Osteocyte (in vitro differentiated cells): Measurements from ENCODE around the gene HIBADH. TPM values are rescaled to one million over a fixed set of nuclear protein-coding genes. Genes with fewer than 3 reads are reported as not detected.

Source experiments
- DNase-seq: peaks from one replicate; pipeline ENCODE4 v3.0.0; 2021; ENCODE audit warnings: mixed read lengths; ENCODE audit not compliant: unreplicated experiment; ENCODE audit errors: extremely low spot score
- H3K27ac Mint-ChIP-seq: one replicate; pipeline ENCODE4 v1.8.0; 2021; ENCODE audit warnings: mild to moderate bottlenecking, mixed read lengths; ENCODE audit not compliant: unreplicated experiment
- H3K27me3 Mint-ChIP-seq: one replicate; pipeline ENCODE4 v1.8.0; 2021; ENCODE audit warnings: mixed read lengths; ENCODE audit not compliant: unreplicated experiment
- H3K36me3 Mint-ChIP-seq: one replicate; pipeline ENCODE4 v1.8.0; 2021; ENCODE audit warnings: mixed read lengths; ENCODE audit not compliant: unreplicated experiment
- H3K4me1 Mint-ChIP-seq: one replicate; pipeline ENCODE4 v1.8.0; 2021; ENCODE audit warnings: mixed read lengths; ENCODE audit not compliant: unreplicated experiment
- H3K4me3 Mint-ChIP-seq: one replicate; pipeline ENCODE4 v1.8.0; 2021; ENCODE audit warnings: mild to moderate bottlenecking, moderate library complexity, mixed read lengths; ENCODE audit not compliant: unreplicated experiment
- H3K9me3 Mint-ChIP-seq: one replicate; pipeline ENCODE4 v1.8.0; 2021; ENCODE audit warnings: mixed read lengths; ENCODE audit not compliant: unreplicated experiment
- total RNA-seq: library from RNA; stranded (reverse); gene quantifications from 2 replicates; pipeline ENCODE4 v1.2.1, GENCODE V29; 2021
- TF ChIP-seq, protein P1 (sequence below): fragments of 200-600 bp; sonication (generic); IDR thresholded peaks from 2 replicates; pipeline ENCODE4 v1.5.0; 2021; ENCODE audit warnings: antibody characterized with exemption, mild to moderate bottlenecking, moderate library complexity

The HIBADH gene
- total RNA-seq, 1 donor from 2014 or later = 31.9 TPM

DNA sequence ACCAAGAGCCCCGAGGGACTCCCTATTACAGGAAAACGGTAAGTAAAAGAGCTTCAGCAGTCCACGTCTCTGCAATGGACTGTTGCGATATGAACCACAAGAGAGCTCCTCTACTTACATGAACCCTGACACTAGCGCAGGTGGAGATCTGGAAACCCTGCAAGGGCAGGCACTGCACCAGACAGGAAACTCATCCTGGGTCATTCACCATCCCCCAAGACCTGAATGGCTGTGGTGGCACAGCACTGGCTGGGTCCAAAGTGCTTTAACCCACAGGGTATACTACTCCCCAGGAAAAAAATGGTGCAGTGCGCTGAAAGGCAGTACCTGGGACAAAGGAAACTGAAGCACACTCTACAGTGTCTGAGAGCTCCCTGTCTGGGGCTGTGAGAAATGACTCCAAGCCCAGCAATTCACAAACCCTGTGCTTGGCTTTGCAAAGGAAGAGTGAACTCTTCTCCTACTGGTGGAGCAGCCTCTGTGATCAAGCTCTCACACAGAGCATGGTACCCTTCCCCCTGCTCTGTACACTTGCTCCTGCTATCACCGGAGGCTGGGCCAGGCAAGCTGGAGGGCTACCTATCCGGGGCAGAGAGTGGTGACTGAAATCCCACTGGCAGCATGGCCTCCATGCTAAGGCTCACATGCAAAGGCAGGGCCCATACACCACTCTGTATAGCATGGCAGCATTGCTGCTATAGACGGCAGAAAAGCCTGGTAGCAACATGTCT, 44.9 kb downstream of the HIBADH start:
- TF ChIP-seq, protein P1, sequence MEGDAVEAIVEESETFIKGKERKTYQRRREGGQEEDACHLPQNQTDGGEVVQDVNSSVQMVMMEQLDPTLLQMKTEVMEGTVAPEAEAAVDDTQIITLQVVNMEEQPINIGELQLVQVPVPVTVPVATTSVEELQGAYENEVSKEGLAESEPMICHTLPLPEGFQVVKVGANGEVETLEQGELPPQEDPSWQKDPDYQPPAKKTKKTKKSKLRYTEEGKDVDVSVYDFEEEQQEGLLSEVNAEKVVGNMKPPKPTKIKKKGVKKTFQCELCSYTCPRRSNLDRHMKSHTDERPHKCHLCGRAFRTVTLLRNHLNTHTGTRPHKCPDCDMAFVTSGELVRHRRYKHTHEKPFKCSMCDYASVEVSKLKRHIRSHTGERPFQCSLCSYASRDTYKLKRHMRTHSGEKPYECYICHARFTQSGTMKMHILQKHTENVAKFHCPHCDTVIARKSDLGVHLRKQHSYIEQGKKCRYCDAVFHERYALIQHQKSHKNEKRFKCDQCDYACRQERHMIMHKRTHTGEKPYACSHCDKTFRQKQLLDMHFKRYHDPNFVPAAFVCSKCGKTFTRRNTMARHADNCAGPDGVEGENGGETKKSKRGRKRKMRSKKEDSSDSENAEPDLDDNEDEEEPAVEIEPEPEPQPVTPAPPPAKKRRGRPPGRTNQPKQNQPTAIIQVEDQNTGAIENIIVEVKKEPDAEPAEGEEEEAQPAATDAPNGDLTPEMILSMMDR = no peak
- Mint-ChIP-seq H3K4me1 (no peaks in the 10 kb centered on the region), H3K36me3 (peaks cover 50% of the 10 kb centered on the region), H3K27me3 (no peaks in the 10 kb centered on the region), H3K9me3 (peaks cover 42% of the 10 kb centered on the region), H3K4me3 (no peak overlapping the region), H3K27ac (no peak overlapping the region)
- DNase-seq = no peak

DNA sequence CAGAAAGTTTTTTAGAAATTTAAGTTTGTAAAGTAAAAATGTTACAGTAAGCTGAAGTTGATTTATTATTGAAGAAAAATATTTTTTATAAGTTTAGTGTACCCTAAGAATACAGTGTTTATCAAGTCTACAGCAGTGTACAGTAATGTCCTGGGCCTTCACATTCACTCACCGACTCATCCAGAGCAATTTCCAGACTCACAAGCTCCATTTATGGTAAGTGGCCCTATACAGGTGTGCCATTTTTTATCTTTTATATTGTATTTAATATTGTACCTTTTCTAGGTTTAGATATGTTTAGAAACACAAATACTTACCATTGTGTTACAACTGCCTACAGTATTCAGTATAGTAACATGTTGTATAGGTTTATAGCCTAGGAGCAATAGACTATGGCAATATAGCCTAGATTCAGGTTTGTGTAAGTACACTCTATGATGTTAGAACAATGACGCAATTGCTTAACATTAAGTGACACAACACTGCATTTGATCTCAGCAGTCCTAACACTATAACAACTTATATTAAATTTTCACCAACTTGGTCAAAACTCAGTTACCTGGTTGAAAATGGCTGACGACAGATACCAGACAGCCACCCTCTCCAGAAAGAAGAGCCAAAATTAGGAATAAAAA, 45.7 kb downstream of the HIBADH start:
- TF ChIP-seq, protein P1 = no peak
- H3K36me3 Mint-ChIP-seq = peaks cover 42% of the 10 kb centered on the region
- H3K4me1 Mint-ChIP-seq = no peaks in the 10 kb centered on the region
- H3K27ac Mint-ChIP-seq = no peak overlapping the region
- H3K27me3 Mint-ChIP-seq = no peaks in the 10 kb centered on the region
- no peak overlapping the region for H3K4me3 Mint-ChIP-seq
- H3K9me3 Mint-ChIP-seq = peaks cover 34% of the 10 kb centered on the region
- DNase-seq = no peak

DNA sequence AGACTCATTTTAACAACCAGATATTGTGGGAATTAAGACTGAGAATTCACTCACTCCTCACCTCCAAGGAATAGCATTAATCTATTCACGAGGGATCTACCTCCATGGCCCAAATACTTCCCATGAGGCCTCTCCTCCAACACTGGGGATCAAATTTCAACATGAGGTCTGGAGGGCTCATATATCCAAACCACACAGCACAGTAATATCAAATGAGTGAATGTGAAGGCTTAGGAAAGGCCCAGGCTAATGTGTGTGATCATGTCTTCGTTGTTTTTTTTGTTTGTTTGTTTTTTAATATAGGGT, 46.5 kb downstream of the HIBADH start:
- Mint-ChIP-seq H3K27me3 (no peaks in the 10 kb centered on the region), H3K9me3 (peaks cover 34% of the 10 kb centered on the region), H3K36me3 (peaks cover 38% of the 10 kb centered on the region), H3K4me1 (no peaks in the 10 kb centered on the region), H3K4me3 (no peak overlapping the region), H3K27ac (no peak overlapping the region)
- TF ChIP-seq, protein P1 = no peak
- no peak for DNase-seq

DNA sequence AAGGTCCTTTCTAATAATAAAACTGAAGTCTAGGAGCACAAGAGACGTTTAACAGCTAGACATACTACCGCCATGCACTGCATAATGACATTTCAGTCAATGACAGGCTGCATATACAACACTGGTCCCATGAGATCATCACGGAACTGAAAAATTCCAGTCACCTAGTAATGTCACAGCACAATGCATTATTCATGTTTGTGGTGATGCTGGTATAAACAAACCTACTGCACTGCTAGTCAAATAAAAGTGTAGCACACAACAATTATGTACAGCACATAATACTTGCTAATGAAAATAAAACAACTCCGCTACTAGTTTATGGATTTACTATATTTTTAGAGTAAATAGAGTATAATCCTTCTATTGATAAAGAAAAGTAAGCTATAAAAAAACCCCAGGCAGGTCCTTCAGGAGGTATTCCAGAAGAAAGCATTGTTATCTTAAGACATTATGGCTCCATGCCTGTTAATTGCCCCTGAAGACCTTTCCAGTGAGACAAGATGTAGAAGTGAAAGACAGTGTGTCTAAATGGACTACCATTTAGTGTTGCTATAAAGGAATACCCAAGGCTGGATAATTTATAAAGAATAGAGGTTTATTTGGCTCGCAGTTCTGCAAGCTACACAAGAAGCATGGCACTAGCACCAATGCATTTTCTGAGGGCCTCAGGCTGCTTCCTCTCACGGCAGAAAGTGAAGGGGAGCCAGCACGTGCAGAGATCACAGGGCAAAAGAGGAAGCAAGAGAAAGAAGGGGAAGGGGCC, 47.1 kb downstream of the HIBADH start:
- peaks cover 29% of the 10 kb centered on the region for H3K9me3 Mint-ChIP-seq
- H3K4me3 Mint-ChIP-seq = no peak overlapping the region
- TF ChIP-seq, protein P1 = no peak
- peaks cover 33% of the 10 kb centered on the region for H3K36me3 Mint-ChIP-seq
- no peak for DNase-seq
- H3K27ac Mint-ChIP-seq = no peak overlapping the region
- no peaks in the 10 kb centered on the region for H3K27me3 Mint-ChIP-seq
- H3K4me1 Mint-ChIP-seq = no peaks in the 10 kb centered on the region

DNA sequence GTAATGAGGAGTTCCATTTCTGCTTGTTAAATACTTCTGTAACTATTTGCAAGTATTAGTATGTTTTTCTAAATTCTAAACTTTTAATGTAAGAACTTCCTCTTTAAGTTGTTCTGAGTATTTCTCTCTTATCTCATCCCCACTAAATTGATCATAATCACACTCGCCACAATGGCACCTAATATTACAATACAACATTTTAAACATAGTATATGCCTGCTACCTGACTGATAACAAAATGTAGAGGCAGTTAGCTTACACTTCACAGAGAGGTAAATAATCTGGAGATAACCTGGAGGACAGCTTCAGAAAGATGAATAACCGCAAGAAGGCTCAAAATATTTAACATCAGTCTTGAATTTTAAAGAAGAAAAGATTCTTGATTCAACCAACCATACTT, 48.6 kb downstream of the HIBADH start:
- Mint-ChIP-seq H3K4me1 (peaks cover 2% of the 10 kb centered on the region), H3K9me3 (peaks cover 15% of the 10 kb centered on the region), H3K4me3 (no peak overlapping the region), H3K27ac (no peak overlapping the region), H3K36me3 (peaks cover 24% of the 10 kb centered on the region), H3K27me3 (no peaks in the 10 kb centered on the region)
- TF ChIP-seq, protein P1 = no peak
- DNase-seq = no peak
